GM19238 (cell line): ENCODE data around the gene CXCL13.
A peak's percentile ranks its signal among the peaks of the same experiment; 100 is the strongest.
"Not testable (repeated sequence)": the region's sequence is repeated elsewhere in the genome, so short reads cannot be mapped to it uniquely, and the experiment has no call there.

ENCODE experiments used
- DNase-seq: peaks from one replicate; pipeline ENCODE4 v3.0.0; 2011; ENCODE audit warnings: low spot score; ENCODE audit not compliant: insufficient read length

The CXCL13 gene

DNA sequence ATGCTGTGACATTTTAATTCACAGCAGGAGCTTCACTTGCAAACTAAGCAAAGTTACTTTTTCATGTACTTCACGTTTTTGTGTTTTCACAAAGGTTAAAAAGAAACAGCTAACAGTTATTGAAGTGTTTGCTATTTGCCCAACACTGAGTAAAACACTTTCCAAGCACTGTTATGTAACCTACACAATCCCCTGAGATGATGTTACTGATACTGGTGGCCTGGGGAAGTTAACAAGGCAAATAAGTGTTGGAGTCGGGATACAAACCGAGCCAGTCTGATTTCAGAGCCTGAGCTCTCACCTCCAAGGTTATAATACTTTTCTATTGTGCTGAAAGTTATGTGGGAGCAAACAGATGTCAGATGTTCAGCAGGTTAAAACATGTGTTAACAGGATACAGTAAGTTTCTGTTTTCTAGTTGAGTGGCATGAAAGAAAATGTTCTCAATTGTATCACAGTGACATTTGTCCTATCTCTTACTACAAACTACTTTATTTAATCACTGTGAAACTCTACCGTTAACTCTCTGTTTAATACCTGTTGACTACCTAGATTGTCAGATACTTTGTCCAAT, 3.9 kb upstream of the CXCL13 start:
- no peak for DNase-seq

DNA sequence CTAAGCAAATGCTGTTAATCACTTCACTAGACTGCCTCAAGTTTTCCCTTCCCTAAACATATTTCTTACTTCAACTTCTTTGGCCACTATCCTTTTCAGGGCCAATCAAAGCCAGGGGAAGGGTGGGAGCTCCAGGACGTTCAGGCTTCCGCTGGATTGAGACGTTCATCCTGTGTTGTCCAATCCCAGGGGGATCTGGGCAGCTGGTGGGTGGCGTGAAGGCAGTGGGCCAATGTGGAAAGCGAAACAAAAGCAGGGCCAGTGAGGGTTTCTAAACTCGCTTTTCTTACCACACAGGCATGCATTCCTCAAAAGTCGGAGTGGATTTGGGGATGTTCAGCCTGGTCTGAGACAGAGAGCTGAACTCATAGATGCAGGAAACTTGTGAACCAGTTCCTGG, 7.6 kb downstream of the CXCL13 start:
- no peak for DNase-seq

DNA sequence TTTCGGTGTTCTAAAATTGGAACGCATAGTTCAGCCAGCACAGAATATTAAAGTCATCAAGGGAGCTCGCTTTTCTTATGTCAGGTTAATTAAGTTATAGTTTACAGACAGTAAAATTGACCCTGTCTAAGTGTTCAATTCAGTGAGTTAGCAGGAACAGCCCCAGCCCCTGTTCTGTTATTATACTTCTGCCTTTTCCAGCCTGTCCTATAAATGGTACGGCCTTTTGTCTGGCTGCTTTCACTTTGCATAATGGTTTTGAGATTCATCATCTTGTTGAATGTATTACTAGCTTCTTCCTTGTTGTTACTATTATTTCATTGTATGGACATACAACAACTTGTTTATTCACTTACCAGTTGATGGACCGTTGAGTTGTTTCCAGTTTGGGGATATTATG, 9.5 kb downstream of the CXCL13 start:
- no peak for DNase-seq

DNA sequence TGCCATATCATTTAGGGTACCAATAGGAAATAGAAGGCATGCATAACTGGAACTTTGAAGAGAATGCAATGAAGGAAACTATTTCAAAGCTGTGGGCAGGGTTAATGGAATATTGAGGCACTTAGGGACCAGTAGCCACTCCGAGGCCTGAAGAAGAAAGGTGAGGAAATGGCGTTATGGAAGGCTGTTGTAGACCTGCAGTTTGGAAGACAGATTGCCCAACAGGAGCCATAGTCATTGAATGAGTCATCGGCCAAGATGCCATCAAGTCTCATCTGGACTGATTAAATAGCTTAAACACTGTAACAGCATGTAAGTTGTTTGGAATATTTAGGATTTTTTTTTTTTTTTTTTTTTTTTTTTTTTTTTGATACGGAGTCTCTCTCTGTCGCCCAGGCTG, 11.6 kb downstream of the CXCL13 start:
- no peak for DNase-seq

DNA sequence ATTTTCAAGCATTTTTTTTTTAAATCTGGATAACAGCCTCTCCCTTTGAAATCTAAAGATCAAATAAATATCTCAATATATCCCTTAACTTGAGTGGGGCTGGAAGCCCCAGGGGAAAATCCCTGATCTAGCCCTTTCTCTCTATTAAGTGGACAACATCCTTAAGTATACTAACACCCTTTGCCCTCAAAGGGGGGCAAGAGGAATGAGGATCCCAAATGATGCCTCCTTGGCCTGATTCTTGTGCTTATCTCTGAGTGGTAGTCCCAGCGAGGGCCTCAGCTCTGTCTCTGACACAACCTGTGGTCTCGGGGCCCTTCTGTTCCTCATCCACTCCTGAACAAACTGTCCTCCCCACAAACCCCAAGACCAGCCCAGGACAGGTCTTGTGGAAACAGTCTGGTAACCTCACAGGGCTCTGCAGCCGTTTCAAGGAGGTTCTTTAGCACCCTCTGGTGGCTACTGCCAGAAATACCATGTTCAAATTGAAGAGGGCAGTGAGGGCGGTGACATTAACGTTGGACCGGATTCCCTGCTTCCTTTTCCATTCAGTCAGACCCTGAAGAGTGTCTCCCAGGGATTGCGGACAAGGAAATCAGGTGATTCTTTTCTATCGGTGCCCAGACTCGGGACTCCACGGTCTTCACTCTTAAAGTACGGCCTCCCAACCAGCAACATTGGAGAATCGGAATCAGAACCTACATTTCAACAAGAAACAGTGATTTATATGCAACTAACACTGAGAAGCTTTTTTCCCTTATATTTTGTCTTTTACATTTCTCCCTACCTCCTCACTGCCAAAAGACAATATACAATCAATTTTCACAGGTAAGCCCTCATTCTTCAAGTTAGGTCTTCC, 13.0 kb downstream of the CXCL13 start:
- DNase-seq: peak; percentile 27

DNA sequence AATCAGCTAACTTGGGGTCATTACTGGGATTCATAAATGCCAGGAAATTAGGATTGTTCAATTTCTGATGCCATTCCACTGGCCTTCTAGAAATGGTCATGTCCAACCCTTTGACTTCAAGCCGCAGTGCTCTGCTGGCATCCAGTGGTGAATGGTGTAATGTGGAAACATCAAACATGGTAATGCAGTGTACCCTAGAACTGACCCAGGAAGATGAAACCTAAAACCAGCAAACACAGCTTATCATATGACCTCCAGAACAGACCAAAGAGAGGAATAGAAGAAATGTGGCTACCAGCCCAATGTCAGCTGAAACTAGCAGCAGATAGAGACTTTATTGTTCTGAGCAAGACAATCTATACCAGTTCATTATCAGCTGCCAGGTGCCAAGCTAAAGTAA, 13.8 kb downstream of the CXCL13 start:
- no peak for DNase-seq

DNA sequence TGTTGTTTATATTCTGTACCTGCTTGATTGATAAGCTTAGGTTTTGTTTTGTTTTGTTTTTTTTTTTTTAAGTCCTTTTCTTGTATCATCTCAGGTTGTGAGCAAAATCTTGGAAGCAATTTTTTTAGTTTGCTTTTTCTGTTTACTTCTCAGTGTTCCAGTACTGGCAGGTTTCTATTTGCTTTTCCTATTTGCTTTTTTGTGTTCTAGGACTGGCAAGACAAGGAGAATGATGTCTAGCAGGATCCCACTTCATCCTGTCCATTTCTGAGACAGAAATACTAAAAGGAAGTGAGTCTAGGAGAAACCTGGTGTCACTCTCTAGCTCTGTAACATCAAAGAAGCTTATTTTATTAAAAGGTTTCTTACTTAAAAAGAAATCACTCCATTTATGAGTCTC, 15.6 kb downstream of the CXCL13 start:
- no peak for DNase-seq

DNA sequence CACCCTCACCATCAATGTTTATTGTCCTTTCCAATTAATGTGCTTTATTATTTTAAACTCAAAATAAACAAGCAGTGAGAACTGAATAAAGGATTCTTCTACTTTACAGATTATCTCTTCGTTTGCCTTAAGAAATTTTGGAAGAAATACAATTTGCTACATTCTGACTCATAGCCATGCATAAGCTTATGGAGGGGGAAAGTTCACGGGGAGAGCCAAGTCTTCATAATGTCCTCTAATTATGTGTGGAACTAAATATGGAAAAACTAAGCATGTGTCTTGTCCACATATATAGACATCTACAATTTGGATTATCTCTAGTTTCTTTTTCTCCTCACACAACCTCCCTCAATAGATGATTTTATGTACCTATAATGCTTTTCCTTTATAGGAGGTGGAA, 17.5 kb downstream of the CXCL13 start:
- DNase-seq: no peak

DNA sequence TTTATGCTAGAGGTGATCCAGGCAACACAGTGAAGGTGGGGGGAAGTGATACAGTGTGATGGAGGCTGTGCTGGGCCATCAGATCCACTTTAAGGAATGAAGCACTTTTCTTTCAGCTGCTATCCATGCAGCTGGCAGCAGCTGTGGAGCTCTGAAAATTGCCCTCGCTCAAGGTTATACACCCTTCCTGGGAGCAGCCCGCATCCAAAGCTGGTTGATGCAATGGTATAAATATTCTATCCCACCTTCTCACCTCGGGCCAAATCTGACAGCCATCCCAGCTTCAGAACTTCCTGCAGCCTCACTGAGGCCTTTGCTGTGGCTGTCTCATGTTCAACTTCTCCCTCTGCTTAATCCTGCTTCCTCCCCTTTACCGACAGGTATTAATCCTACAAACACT, 18.6 kb downstream of the CXCL13 start:
- DNase-seq: no peak

DNA sequence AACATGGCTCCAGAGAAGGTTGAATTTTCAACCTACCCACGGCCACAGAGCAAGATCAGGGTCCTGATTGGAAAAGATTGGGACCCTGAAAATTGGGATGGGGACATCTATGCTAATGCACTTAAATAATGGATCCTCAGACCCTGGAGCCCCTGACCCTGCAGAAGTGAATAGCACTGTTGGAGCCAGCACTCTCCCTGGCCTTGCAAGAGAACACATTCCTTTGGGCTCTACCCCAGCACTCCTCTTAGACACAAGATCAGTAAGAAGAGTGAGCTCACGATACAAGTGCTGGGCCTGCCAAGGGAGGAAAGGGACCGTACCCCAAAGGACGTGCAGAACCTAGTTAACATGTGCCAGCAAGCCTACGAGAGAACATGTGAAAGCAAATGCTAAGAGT, 19.9 kb downstream of the CXCL13 start:
- no peak for DNase-seq

DNA sequence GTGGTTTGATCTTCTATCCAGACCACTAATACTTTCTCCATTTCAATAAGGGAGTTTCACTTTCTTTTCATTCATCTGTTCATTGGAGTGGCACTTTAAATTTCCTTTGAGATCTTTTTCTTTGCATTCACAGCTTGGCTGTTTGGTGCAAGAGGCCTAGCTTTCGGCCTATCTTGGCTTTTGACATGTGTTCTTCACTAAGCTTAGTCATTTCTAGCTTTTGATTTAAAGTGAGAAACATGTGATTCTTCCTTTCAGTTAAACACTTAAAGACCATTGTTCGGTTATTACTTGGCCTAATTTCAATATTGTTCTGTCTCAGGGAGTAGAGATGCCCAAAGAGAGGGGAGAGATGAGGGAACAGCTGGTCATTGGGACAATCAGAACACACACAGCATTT, 24.3 kb downstream of the CXCL13 start:
- DNase-seq: no peak

DNA sequence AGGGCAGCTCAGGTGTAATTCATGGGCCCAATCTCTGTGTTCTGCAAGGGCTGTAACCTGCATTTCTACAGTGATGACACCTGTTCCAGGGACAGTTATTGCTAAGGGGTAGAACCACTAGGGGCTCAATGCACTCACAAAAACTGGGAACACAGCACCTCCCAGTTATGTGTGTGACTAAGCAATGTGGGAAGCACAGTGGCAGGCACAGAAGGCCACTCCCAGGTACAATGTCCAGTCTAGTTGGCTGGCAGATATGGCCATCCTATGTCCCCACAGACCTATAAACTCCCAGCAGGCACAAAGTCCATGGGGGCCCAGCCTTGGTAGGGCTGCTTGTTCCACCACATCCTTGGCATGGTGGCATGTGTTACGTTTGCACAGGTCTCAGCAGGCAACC, 25.7 kb downstream of the CXCL13 start:
- no peak for DNase-seq

DNA sequence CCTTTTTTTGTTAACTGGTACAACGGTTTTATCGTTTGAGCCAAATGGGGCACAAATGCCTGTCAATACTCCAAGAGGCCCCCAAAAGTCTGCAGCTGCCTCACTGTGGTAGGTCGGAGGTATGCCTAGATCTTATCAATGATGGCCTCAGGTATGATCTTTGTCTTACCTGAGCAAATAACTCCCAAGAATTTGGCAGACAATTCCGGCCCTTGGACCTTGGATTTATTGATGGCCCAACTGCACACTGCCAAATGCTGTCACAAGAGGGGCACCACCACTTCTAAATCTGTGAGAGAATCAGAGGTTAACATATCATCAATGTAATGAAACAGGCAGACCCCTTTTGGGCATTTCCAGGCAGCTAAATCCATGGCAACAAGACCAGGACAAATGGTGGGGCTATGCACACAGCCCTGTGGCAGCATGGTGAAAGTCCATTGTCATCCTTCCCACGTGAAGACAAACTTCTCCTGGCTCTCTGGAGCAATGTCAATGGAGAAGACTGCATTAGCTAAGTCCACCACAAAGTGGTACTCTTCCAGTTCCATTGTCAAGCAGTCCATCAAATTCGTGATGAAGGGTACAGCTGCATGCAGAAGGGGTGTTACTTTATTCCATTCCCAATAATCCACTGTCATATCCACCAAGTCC, 28.6 kb downstream of the CXCL13 start:
- DNase-seq: no peak

DNA sequence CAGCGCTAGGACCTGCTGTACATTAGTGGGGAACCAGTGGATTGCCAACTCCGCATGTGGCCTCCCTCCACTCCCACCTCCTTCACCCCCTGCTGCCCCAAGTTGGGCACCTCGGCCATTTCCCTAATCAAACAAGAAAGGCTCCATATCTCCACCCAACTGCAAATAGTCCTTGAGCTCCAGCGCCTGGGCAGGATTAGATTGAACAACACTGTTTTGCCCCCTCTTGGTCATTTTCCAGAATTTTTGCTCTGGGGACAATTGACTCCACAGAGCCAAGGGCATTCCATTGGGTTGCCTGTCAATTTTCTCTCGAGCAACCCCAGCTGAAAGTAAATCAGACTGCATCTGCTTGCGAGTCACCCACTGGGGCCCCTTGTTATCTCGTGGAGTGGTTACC, 29.6 kb downstream of the CXCL13 start:
- no peak for DNase-seq

DNA sequence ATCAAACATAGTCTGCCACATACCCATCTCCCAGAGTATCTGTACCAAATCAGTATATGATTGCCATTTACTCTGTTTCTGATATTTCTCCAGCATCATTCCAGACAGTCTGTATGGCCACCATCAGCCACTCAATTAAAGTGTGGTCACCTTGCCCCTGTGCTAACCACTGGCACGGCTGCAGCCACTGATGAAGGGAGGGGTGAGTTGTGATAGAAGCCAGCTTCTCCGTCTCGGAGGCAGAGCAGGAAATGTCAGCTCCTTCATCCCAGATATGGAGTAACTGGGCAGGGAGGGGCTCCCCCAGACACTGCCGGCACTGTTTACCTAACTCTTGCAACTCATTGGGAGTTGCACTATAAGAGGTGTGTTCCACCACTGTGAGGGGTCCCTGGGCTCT, 30.3 kb downstream of the CXCL13 start:
- DNase-seq: no peak

DNA sequence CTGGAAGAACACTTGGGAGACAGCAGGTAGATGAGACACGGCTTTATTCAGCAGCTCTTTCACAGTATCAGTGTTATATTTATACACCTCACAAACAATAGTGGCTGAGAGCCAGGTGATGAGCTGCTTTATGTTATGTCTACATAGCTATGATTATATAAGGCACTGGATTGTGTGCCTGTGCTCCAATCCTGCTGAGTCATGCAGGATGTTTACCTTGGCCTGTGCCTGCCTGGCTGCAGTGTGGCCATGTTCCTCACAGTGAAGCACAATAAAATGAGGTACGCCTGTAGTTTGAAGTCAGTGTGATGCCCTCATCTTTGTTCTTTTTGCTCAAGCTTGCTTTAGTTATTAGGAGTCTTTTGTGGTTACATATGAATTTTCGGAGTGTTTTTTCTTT, 31.3 kb downstream of the CXCL13 start:
- DNase-seq: no peak

DNA sequence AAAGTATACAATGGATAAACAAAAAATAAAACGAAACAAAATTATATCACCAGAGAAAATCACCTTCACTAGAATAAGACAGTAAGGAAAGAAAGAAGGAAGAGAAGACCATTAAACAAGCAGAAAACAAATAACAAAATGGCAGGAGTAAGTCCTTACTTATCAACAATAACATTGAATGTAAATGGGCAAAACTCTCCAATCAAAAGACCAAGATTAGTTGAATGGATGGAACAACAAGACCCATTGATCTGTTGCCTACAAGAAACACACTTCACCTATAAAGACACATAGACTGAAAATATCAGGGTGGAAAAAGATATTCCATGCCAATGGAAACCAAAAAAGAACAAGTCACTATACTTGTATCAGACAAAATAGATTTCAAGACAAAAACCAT, 38.4 kb downstream of the CXCL13 start:
- not testable (repeated sequence) for DNase-seq

DNA sequence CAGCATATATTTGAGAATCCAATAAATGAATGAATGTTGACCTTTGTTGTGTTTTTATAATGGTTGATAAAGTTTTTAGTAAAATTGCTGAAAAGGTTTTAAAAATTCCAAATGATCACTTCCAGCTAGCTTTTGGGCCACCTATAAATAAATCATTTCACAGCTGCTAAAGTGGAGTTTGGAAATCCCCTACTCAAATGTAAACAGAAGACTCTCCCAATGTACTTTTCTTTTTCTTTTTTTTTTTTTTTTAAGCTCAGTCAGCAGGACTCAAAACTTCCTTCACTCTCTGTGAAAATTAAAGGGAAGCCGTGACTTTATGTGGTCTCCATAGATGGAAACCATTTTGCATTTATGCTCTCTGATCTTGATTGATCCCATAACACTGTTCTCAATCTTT, 45.2 kb downstream of the CXCL13 start:
- DNase-seq: no peak

DNA sequence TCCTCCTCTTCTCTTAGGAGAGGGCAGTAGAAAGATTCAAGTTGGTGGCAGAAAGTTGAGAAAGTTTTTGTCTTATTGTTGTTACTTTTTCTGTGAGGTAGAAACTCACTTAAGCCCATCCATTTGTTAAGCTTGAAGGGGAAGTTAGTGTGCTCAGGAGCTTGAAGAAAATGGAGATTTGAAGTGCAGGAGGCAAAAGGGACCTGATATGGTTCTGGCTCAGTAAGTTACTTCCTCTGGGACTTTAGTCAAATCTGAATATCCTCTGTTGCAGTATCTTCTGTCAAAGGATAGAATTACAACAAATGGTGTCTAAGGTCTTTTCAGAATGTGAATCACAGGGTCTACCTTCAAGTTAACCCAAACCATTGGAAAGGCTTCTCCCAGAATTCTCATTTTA, 46.2 kb downstream of the CXCL13 start:
- no peak for DNase-seq

DNA sequence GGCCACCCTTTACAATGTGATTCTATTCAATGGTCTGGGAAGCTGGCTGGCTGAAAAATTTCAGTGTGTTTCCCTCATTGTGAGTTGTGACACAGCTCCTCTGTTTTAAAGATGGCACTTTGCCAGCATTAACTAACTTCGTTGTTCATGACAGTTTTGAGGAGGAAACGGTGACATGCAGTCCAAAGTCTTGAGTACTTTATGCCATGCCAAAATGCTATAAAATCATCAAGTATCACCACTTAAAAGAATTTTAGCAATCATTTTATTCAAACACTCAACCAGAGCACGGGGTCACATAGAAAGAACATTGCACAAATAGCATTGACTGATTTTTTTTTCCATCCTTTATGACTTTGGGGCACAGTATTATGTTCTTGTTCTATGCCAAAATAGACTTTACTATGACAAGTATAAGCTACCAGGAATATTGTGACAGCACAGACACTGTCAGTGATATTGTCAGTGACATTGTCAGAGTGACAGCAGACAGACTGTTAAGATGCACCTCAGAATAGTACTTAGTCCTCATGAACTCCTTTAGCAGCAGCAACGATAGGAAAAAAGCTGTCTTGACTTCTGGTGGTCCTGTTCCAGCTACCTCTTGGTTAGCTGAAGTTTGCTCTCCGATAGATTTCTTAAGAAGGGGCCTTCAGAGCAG, 46.7 kb downstream of the CXCL13 start:
- no peak for DNase-seq

DNA sequence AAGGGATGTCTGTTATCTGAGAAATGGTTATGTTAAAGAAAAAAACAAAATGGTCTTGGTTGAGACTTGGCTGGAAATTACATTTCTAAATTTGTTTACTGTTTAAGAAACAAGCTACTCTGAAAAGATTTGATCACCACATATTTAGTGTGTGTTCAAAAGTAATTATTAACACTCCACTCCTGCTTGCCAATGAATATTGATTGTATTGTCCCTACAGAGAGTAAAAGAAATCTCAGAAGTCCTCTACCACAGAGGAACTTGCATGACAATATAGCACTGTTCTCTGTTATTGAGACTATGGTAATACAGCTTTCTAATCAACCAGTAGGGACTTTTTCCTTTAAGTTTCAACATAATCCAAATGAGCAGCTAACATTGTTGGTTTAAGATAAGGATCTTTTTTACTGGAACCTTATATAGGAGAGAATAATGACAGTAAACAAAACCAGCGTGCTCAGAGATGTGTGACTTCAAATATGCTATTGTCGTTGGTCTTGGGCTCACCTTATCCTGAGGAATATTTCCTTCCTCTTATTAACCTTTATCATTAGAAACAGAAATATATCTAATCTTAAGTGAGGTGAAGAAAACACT, 47.6 kb downstream of the CXCL13 start:
- no peak for DNase-seq

DNA sequence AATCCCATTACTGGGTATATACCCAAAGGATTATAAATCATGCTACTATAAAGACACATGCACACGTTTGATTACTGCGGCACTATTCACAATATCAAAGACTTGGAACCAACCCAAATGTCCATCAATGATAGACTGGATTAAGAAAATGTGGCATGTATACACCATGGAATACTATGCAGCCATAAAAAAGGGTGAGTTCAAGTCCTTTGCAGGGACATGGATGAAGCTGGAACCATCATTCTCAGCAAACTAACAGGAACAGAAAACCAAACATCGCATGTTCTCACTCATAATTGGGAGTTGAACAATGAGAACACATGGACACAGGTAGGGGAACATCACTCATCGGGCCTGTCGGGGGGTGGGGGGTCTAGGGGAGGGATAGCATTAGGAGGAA, 54.7 kb downstream of the CXCL13 start:
- DNase-seq: not testable (repeated sequence)
